Skeletal muscle satellite cell (primary cell): ENCODE results near the gene FBXL19.
A peak's percentile ranks its signal among the peaks of the same experiment; 100 is the strongest.
"Not testable (repeated sequence)": the region's sequence is repeated elsewhere in the genome, so short reads cannot be mapped to it uniquely, and the experiment has no call there.

Experiments
- H3K27me3 ChIP-seq: 2 replicates; pipeline ENCODE4 v1.7.0; 2013; ENCODE audit warnings: low read length; ENCODE audit not compliant: control insufficient read depth, insufficient read depth
- H3K36me3 ChIP-seq: 2 replicates; pipeline ENCODE4 v1.7.0; 2013; ENCODE audit warnings: mild to moderate bottlenecking, control low read depth, low read length; ENCODE audit not compliant: insufficient read depth
- H3K4me1 ChIP-seq: 2 replicates; pipeline ENCODE4 v1.7.0; 2013; ENCODE audit warnings: low read length; ENCODE audit not compliant: control insufficient read depth, insufficient read depth
- H3K4me2 ChIP-seq: 2 replicates; pipeline ENCODE4 v1.7.0; 2013; ENCODE audit warnings: mild to moderate bottlenecking, low read length
- H3K4me3 ChIP-seq: 2 replicates; pipeline ENCODE4 v1.7.0; 2013; ENCODE audit warnings: low read length
- H3K9ac ChIP-seq: 2 replicates; pipeline ENCODE4 v1.7.0; 2013; ENCODE audit warnings: mild to moderate bottlenecking, low read depth, low read length, moderate library complexity
- H3K9me3 ChIP-seq: replicated peaks from 2 replicates; pipeline ENCODE4 v1.7.0; 2013; ENCODE audit warnings: mild to moderate bottlenecking, control low read depth, low read length

Gene FBXL19

DNA sequence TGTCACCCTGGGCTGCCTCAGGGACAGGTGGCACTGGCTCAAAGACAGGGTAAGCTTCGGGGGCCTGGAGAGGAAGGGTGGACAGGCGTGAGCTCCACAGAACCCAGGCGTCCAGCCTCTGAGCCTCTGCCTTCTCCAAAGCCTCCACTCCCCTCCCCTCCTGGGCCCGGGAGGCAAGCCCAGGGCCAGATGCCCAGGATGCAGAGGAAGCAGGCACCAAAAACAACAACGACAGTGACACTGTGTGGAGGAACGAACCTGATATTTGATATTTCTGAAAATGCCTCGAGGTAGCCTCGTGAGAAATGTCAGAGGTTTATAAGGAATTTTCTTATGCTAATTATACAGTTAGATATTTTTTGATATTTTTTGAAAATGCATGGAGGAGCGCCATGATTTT is 35.4 kb upstream of the FBXL19 start:
- H3K4me1 ChIP-seq, result peaks cover 5% of the 10 kb centered on the region
- no peak overlapping the region for H3K4me3 ChIP-seq
- peaks cover 41% of the 10 kb centered on the region for H3K36me3 ChIP-seq
- no peaks in the 10 kb centered on the region for H3K9me3 ChIP-seq
- no peaks in the 10 kb centered on the region for H3K27me3 ChIP-seq
- H3K9ac ChIP-seq, result no peak overlapping the region
- no peak overlapping the region for H3K4me2 ChIP-seq

DNA sequence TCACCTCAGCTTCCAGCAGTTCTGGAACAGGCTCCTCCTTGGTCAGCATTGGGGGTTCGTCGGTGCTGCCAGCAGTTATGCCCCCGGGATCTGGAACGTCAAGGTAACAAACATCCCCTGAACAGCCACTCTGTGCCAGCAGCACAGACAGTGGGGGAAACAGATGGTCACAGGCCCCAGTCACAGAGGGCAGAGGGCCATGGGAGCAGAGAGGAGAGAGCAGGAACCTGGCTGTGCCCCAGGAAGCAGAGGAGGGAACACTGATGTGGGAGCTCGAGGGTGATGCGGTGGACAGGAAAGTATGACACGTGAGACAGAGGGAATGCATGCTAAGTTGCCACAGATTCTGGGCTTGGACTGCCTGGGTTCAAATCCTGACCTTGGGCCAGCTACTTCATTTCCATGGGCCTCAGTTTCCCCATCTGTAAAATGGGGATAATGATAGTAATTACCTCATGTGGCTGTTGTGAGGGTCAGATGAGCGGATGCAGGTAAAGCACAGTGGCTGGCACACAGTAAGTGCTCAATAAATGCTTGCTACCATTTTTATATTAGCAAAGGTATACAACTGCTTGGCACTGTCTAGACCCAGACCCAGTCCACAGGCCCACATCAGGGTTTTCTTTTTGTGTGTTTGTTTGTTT is 34.4 kb upstream of the FBXL19 start:
- no peaks in the 10 kb centered on the region for H3K9me3 ChIP-seq
- no peak overlapping the region for H3K4me2 ChIP-seq
- H3K4me3 ChIP-seq, result no peak overlapping the region
- peaks cover 9% of the 10 kb centered on the region for H3K4me1 ChIP-seq
- H3K36me3 ChIP-seq, result peaks cover 41% of the 10 kb centered on the region
- H3K9ac ChIP-seq, result no peak overlapping the region
- H3K27me3 ChIP-seq, result no peaks in the 10 kb centered on the region

DNA sequence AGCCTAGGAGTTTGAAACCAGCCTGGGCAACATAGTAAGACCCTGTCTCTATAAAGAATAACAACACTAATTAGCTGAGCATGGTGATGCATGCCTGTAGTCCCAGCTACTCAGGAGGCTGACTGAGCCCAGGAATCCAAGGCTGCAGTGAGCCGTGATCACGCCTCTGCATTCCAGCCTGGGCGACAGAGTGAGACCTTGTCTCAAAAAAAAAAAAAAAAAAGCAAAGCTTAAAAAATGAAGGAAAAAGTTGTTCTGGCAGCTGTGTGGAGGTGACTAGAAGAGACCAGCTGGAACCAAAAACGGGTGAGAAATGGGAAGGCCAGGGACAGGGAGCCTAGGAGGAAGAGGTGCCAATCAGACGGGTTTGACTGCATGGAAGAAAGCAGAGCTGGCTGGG is 33.7 kb upstream of the FBXL19 start:
- H3K36me3 ChIP-seq, result peaks cover 40% of the 10 kb centered on the region
- no peak overlapping the region for H3K4me2 ChIP-seq
- H3K27me3 ChIP-seq, result no peaks in the 10 kb centered on the region
- H3K4me3 ChIP-seq, result no peak overlapping the region
- H3K9ac ChIP-seq, result no peak overlapping the region
- no peaks in the 10 kb centered on the region for H3K9me3 ChIP-seq
- H3K4me1 ChIP-seq, result peaks cover 16% of the 10 kb centered on the region

- H3K9me3 ChIP-seq, result not testable (repeated sequence)
Measured at GRCh38 chr16:30891043-30891823, 32.1 kb upstream of the FBXL19 start.

GRCh38 chr16:30892670-30893416 is 30.5 kb upstream of the FBXL19 start:
- H3K36me3 ChIP-seq, result peaks cover 19% of the 10 kb centered on the region
- peak overlapping the region; percentile 99 for H3K4me3 ChIP-seq
- peak overlapping the region; percentile 97 for H3K9ac ChIP-seq
- peaks cover 41% of the 10 kb centered on the region for H3K4me1 ChIP-seq
- no peaks in the 10 kb centered on the region for H3K27me3 ChIP-seq
- peak overlapping the region; percentile 100 for H3K4me2 ChIP-seq
- no peaks in the 10 kb centered on the region for H3K9me3 ChIP-seq

More at GRCh38 chr16:30891043-30891823, 32.1 kb upstream of the FBXL19 start:
- Histone ChIP-seq H3K4me1 (peaks cover 30% of the 10 kb centered on the region), H3K36me3 (peaks cover 29% of the 10 kb centered on the region)
- not testable (repeated sequence) for H3K4me2 ChIP-seq, H3K4me3 ChIP-seq, H3K9ac ChIP-seq, H3K27me3 ChIP-seq

DNA sequence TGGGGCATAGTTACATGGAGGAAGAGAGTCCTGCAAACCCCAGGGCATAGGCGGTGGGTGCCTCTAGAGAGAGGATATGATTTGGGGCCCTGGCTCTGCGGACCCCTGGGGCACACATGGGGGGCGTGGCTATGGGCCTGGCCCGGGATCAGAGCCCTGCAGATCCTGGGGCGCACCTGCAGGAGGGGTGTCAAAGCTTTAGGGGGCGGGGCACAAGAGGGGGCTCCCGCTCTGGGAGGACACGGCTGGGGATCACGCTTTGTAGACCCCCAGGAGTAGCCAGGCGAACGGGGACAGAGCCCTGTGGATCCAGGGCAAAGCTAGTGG is 30.0 kb upstream of the FBXL19 start:
- peaks cover 16% of the 10 kb centered on the region for H3K36me3 ChIP-seq
- peak overlapping the region; percentile 97 for H3K9ac ChIP-seq
- peak overlapping the region; percentile 100 for H3K4me2 ChIP-seq

DNA sequence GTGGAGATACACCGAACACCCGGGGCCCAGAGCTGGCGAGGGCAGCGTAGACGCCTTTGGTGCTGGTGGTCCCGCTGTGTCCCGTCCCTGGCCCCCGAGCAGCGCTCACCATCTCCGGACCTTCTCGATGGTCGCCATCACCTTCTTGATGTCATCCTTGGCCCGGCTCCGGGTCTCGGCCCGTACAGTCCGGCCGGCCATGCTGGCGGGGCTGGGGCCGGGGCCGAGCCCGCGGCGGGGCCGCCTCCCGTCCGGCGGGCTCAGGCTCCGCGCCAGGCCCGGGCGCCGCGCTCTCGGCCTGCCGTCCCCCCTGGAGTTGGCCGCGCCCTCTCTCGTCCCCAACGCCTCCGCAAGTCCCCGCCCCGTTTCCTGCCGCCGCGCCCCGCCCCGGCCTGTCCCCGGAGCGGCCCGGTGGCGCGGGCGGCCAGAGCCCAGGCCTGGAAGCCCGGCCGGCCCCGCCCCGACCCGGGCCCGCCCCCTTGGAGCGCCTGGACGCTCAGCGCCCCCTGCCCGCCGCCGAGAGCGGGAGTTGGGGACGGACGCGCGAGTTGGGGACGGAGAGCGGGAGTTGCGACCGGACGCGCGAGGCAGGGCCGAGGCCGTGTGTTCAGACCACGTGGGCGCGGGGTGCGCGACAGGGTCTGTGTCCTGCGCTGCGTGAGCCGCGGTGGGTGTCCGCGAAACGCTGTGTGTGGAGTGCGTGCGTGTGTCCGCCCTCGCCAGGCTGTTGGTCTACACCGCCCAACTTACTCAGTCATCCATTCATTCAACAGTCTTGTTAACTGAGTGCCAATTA is 29.4 kb upstream of the FBXL19 start, which contains the start of gene BCL7C:
BCL7C (minus strand) TSS at position 334 of the 796 bp plus-strand sequence; CDS start at position 201, 133 bp downstream.
- H3K9ac ChIP-seq, result peak within 1 kb of the TSS; percentile 97

More for the DNA sequence above, 30.0 kb upstream of the FBXL19 start:
- Histone ChIP-seq H3K4me1 (peaks cover 41% of the 10 kb centered on the region), H3K9me3 (no peaks in the 10 kb centered on the region), H3K27me3 (no peaks in the 10 kb centered on the region), H3K4me3 (peak overlapping the region; percentile 99)

DNA sequence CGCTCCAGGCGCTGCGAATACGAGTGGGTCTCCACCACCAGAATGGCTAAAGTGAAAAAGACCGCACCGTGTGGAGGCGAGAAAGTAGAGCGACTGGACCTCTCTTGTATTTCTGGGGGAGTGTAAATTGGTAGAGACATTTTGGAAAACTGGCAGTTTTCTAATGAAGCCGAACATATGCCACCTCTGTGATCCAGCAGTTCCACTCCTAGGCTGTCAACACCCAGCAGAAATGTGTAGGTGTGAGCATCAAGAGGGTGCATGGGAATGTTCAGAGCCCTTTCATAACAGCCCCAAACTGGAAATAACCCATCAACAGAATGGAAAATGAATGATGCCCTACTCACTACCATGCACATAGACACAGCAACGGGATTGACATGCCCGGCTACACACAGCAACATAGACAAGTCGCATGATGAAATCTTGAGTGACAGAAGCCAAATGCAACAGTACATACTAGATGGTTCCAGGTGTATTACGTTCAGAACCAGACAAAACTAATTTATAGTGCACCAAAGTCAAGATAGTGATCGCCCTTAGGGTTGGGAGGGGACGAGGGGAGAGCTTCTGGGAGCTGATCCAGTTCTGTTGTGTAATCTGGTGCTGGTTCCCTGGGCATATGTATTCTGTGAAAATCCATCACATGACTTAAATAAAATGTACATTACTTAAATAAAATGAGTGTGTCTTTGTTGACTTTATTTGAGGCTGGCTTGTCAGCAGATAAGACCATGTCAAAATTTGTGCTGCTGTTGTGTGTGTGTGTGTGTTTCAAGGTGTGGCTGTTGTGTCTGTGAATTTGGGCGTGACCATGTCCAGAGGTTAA is 28.6 kb upstream of the FBXL19 start:
- Histone ChIP-seq H3K9ac (peak overlapping the region; percentile 97), H3K4me3 (peak overlapping the region; percentile 99), H3K36me3 (peaks cover 6% of the 10 kb centered on the region), H3K9me3 (no peaks in the 10 kb centered on the region), H3K4me2 (peak overlapping the region; percentile 100), H3K27me3 (no peaks in the 10 kb centered on the region), H3K4me1 (peaks cover 41% of the 10 kb centered on the region)

More for the DNA sequence above, 29.4 kb upstream of the FBXL19 start, which contains the start of gene BCL7C:
- Histone ChIP-seq H3K4me2 (peak within 1 kb of the TSS; percentile 100), H3K4me1 (peaks cover 41% of the 10 kb centered on the region), H3K27me3 (no peaks in the 10 kb centered on the region), H3K4me3 (peak within 1 kb of the TSS; percentile 99), H3K9me3 (no peaks in the 10 kb centered on the region), H3K36me3 (peaks cover 12% of the 10 kb centered on the region)

GRCh38 chr16:30895627-30896260 is 27.6 kb upstream of the FBXL19 start:
- Histone ChIP-seq H3K4me2 (peak overlapping the region; percentile 85), H3K4me3 (peak overlapping the region; percentile 71), H3K4me1 (peaks cover 41% of the 10 kb centered on the region), H3K9me3 (no peaks in the 10 kb centered on the region), H3K27me3 (no peaks in the 10 kb centered on the region), H3K9ac (peak overlapping the region; percentile 87), H3K36me3 (peaks cover 6% of the 10 kb centered on the region)

- H3K27me3 ChIP-seq, result no peaks in the 10 kb centered on the region
- H3K4me2 ChIP-seq, result peak within 1 kb of the TSS; percentile 85
- H3K36me3 ChIP-seq, result peaks cover 4% of the 10 kb centered on the region
- H3K9me3 ChIP-seq, result no peaks in the 10 kb centered on the region
- H3K9ac ChIP-seq, result peak within 1 kb of the TSS; percentile 87
- peaks cover 45% of the 10 kb centered on the region for H3K4me1 ChIP-seq
- H3K4me3 ChIP-seq, result peak within 1 kb of the TSS; percentile 71
Measured at GRCh38 chr16:30896261-30896888, 27.0 kb upstream of the FBXL19 start, which contains the start of gene CTF1. Gene CTF1 (plus strand): TSS chr16:30896614. CDS start chr16:30896644, 30 bp downstream.
